Measurements from ENCODE around the gene UTF1. TPM values are rescaled to one million over a fixed set of nuclear protein-coding genes. Genes with fewer than 3 reads are reported as not detected.

The UTF1 gene
- total and polyA plus RNA-seq, 9 of the 15 experiments (the other 6 are each of a cell fraction or from before 2014, with no cell fraction given), result 0.35 to 0.46 TPM; not detected in 7

GRCh38 chr10:133267829-133268228 is 37.8 kb downstream of the UTF1 start (continued):
- no peak for TF ChIP-seq GTF2A2 (tag; IDR thresholded peaks at IDR 0.05)

GRCh38 chr10:133268532-133268931 is 38.5 kb downstream of the UTF1 start:
- WGBS (ENCODE audit: insufficient coverage, low coverage, missing lambda C conversion rate), result 95% methylated on average over 14 of the region's 22 CpGs
- H3K27me3 ChIP-seq (ENCODE audit: control insufficient read depth in 2 of 2, insufficient read depth in 2 of 2, low read length in 2 of 2), result no peaks in the 10 kb centered on the region
- no peaks in the 10 kb centered on the region for H3K36me3 ChIP-seq (ENCODE audit: control insufficient read depth, insufficient read depth, low read length)
- H3K27ac ChIP-seq (ENCODE audit: extremely low read depth, low read depth, low read length), result no peak overlapping the region
- CTCF ChIA-PET (ENCODE audit: low intra/inter-chr PET ratio), result no interaction called here
- BruUV-seq (replicated peaks), result no TSS peak
- H3K4me2 ChIP-seq (ENCODE audit: insufficient read depth, low read length), result no peak overlapping the region
- DNase-seq (ENCODE audit: extremely low read depth in 1 of 4, low spot score in 3 of 4), result no peak
- H3K9me3 ChIP-seq (replicated peaks; ENCODE audit: control insufficient read depth, insufficient read depth, low read depth, low read length), result no peaks in the 10 kb centered on the region
- intact Hi-C loops (cut with micrococcal nuclease), result no loop called here
- peaks cover 0 to 80% of the 10 kb centered on the region in 2 experiments; a peak in 3 of 5 replicates for H3K4me1 ChIP-seq (replicated peaks in 1 of 2; ENCODE audit: control insufficient read depth in 2 of 2, insufficient read depth in 2 of 2, low read length in 2 of 2)
- no peaks in the 10 kb centered on the region for H4K20me1 ChIP-seq (replicated peaks; ENCODE audit: control insufficient read depth, insufficient read depth, low read length)
- no peak for ATAC-seq
- in situ Hi-C loops (cut with MboI), result no loop called here
- FAIRE-seq, result no peak
- no peak overlapping the region for H3K4me3 ChIP-seq
- H3K9me1 ChIP-seq (ENCODE audit: control insufficient read depth, insufficient read depth, low read length), result no peaks in the 10 kb centered on the region
- H3K79me2 ChIP-seq (ENCODE audit: control insufficient read depth, insufficient read depth, low read length), result no peaks in the 10 kb centered on the region
- POLR2A ChIA-PET, result no interaction called here
- no peak overlapping the region for H2AFZ ChIP-seq (ENCODE audit: low read depth, low read length)
- peak overlapping the region in 1 of 2 experiments; percentile 45; a peak in 1 of 4 replicates for H3K9ac ChIP-seq (ENCODE audit: insufficient read depth in 1 of 2, low read depth in 2 of 2, low read length in 2 of 2)
- no peak for TF ChIP-seq E4F1 (CRISPR knock-in tag; IDR thresholded peaks at IDR 0.05; ENCODE audit: borderline replicate concordance)
- no peak for TF ChIP-seq HMG20B (CRISPR knock-in tag; IDR thresholded peaks at IDR 0.05)
- TF ChIP-seq ARID1B (IDR thresholded peaks at IDR 0.05), result no peak
- TF ChIP-seq RBBP5 (IDR thresholded peaks at IDR 0.05; ENCODE audit: borderline replicate concordance, insufficient read depth, low read length, poor library complexity, severe bottlenecking), result no peak
- TF ChIP-seq NELFE (IDR thresholded peaks at IDR 0.05; ENCODE audit: insufficient read depth, insufficient read length), result no peak
- no peak for TF ChIP-seq HMBOX1 (IDR thresholded peaks at IDR 0.05)
- TF ChIP-seq PCBP2 (IDR thresholded peaks at IDR 0.05; ENCODE audit: low read depth, low read length, poor library complexity, severe bottlenecking), result no peak
- no peak for TF ChIP-seq BACH1 (tag; IDR thresholded peaks at IDR 0.05)
- TF ChIP-seq RREB1 (CRISPR knock-in tag; IDR thresholded peaks at IDR 0.05), result no peak

Measured in K562 (cell line).